Measurements from ENCODE around the gene INHBE.

The INHBE gene

GRCh38 chr12:57467212-57467874 lies 12.2 kb downstream of the INHBE start:
- ATAC-seq (ENCODE audit: insufficient read depth, low read depth) (no peak), DNase-seq (no peak)
- Histone ChIP-seq H3K27me3 (ENCODE audit: insufficient read depth, low read length, poor library complexity) (no peaks in the 10 kb centered on the region), H3K9me3 (ENCODE audit: insufficient read depth, low read length, severe bottlenecking) (no peaks in the 10 kb centered on the region), H3K9ac (ENCODE audit: low read depth, low read length) (no peak overlapping the region), H3K36me3 (ENCODE audit: insufficient read depth, low read length) (peaks cover 5% of the 10 kb centered on the region), H4K20me1 (ENCODE audit: insufficient read depth, low read length) (no peaks in the 10 kb centered on the region), H3K27ac (ENCODE audit: low read length) (no peak overlapping the region), H3K4me3 (ENCODE audit: low read depth in 1 of 2, low read length in 2 of 2) (no peak overlapping the region), H2AFZ (ENCODE audit: low read depth, low read length) (no peak overlapping the region), H3K79me2 (ENCODE audit: insufficient read depth, low read length) (no peaks in the 10 kb centered on the region), H3K4me2 (ENCODE audit: insufficient read depth, low read length) (no peak overlapping the region), H3K4me1 (ENCODE audit: insufficient read depth, low read length) (peaks cover 7% of the 10 kb centered on the region)
- TF ChIP-seq CTCF (IDR thresholded peaks at IDR 0.05; ENCODE audit: borderline replicate concordance, extremely low read depth, low read length, poor library complexity, severe bottlenecking) (no peak), EZH2 (IDR thresholded peaks at IDR 0.05; ENCODE audit: borderline replicate concordance, low read depth, low read length, severe bottlenecking) (no peak)

GRCh38 chr12:57467915-57468314 lies 12.8 kb downstream of the INHBE start:
- DNase-seq (no peak), ATAC-seq (ENCODE audit: insufficient read depth, low read depth) (no peak)
- no peak overlapping the region for H3K27ac ChIP-seq (ENCODE audit: low read length)
- peaks cover 5% of the 10 kb centered on the region for H3K36me3 ChIP-seq (ENCODE audit: insufficient read depth, low read length)
- no peak overlapping the region for H3K4me3 ChIP-seq (ENCODE audit: low read depth in 1 of 2, low read length in 2 of 2)
- TF ChIP-seq CTCF (IDR thresholded peaks at IDR 0.05; ENCODE audit: borderline replicate concordance, extremely low read depth, low read length, poor library complexity, severe bottlenecking) (no peak), EZH2 (IDR thresholded peaks at IDR 0.05; ENCODE audit: borderline replicate concordance, low read depth, low read length, severe bottlenecking) (no peak)
- H3K9ac ChIP-seq (ENCODE audit: low read depth, low read length) = no peak overlapping the region
- H3K4me1 ChIP-seq (ENCODE audit: insufficient read depth, low read length) = peaks cover 2% of the 10 kb centered on the region
- no peaks in the 10 kb centered on the region for H3K9me3 ChIP-seq (ENCODE audit: insufficient read depth, low read length, severe bottlenecking)
- no peaks in the 10 kb centered on the region for H4K20me1 ChIP-seq (ENCODE audit: insufficient read depth, low read length)
- no peaks in the 10 kb centered on the region for H3K27me3 ChIP-seq (ENCODE audit: insufficient read depth, low read length, poor library complexity)
- H3K4me2 ChIP-seq (ENCODE audit: insufficient read depth, low read length) = no peak overlapping the region
- no peaks in the 10 kb centered on the region for H3K79me2 ChIP-seq (ENCODE audit: insufficient read depth, low read length)
- H2AFZ ChIP-seq (ENCODE audit: low read depth, low read length) = no peak overlapping the region

GRCh38 chr12:57469296-57470164 lies 14.4 kb downstream of the INHBE start:
- Histone ChIP-seq H3K27ac (ENCODE audit: low read length) (no peak overlapping the region), H2AFZ (ENCODE audit: low read depth, low read length) (no peak overlapping the region), H3K4me2 (ENCODE audit: insufficient read depth, low read length) (no peak overlapping the region), H3K4me1 (ENCODE audit: insufficient read depth, low read length) (no peaks in the 10 kb centered on the region), H4K20me1 (ENCODE audit: insufficient read depth, low read length) (no peaks in the 10 kb centered on the region), H3K27me3 (ENCODE audit: insufficient read depth, low read length, poor library complexity) (no peaks in the 10 kb centered on the region), H3K9ac (ENCODE audit: low read depth, low read length) (no peak overlapping the region), H3K4me3 (ENCODE audit: low read depth in 1 of 2, low read length in 2 of 2) (no peak overlapping the region), H3K9me3 (ENCODE audit: insufficient read depth, low read length, severe bottlenecking) (no peaks in the 10 kb centered on the region), H3K79me2 (ENCODE audit: insufficient read depth, low read length) (no peaks in the 10 kb centered on the region), H3K36me3 (ENCODE audit: insufficient read depth, low read length) (peaks cover 13% of the 10 kb centered on the region)
- DNase-seq (no peak), ATAC-seq (ENCODE audit: insufficient read depth, low read depth) (no peak)
- TF ChIP-seq CTCF (IDR thresholded peaks at IDR 0.05; ENCODE audit: borderline replicate concordance, extremely low read depth, low read length, poor library complexity, severe bottlenecking) (no peak), EZH2 (IDR thresholded peaks at IDR 0.05; ENCODE audit: borderline replicate concordance, low read depth, low read length, severe bottlenecking) (no peak)
